Left lung (tissue), 10 donors: ENCODE data around the gene SPIN1. TPM values are rescaled to one million over a fixed set of nuclear protein-coding genes. Genes with fewer than 3 reads are reported as not detected.

Experiments used
- ATAC-seq: fragments of 200-7000 bp; cut with Tn5 transposase; one replicate; pipeline ENCODE4 v1.9.1; 2020; ENCODE audit warnings: moderate library complexity
- DNase-seq, 4 donors: peaks; one replicate each; pipeline ENCODE4 v3.0.0-alpha.2; 2013 to 2020
- H3K27ac ChIP-seq, 2 donors: fragments of 200-600 bp; sonication (generic) in 1 of 2; one replicate each; pipeline versions ENCODE4 v1.5.0 to v1.8.0; 2020 to 2021
- H3K27me3 ChIP-seq, 2 donors: fragments of 200-600 bp; sonication (generic) in 1 of 2; one replicate each; pipeline versions ENCODE4 v1.5.0 to v1.8.0; 2020 to 2021
- H3K36me3 ChIP-seq, 2 donors: fragments of 200-600 bp; sonication (generic) in 1 of 2; one replicate each; pipeline versions ENCODE4 v1.5.0 to v1.8.0; 2020 to 2021
- H3K4me1 ChIP-seq, 2 donors: fragments of 200-600 bp; one replicate each; pipeline ENCODE4 v1.8.0; 2021
- H3K4me3 ChIP-seq, 2 donors: fragments of 200-600 bp; sonication (generic) in 1 of 2; one replicate each; pipeline versions ENCODE4 v1.5.0 to v1.8.0; 2020 to 2021; ENCODE audit warnings: mild to moderate bottlenecking in 1 of 2
- H3K9me3 ChIP-seq, 2 donors: fragments of 200-600 bp; sonication (generic) in 1 of 2; one replicate each; pipeline versions ENCODE4 v1.5.0 to v1.8.0; 2020 to 2021
- intact Hi-C, 2 donors: fragments of 100-400 bp; cut with DNase I; formaldehyde crosslinking; loops; one replicate each; pipeline versions ENCODE4 v1.11.2 to v1.14.2; 2022
- polyA plus RNA-seq, 6 donors: library from polyadenylated mRNA; unstranded; fragments of 120-200 nt; gene quantifications; one replicate each; pipeline ENCODE4 v1.2.1, GENCODE V29; 2013; ENCODE audit not compliant: insufficient read length in 6 of 6
- total RNA-seq, 2 donors: library from RNA; stranded (reverse); fragmentation: NEBNext Ultra II Directional; extraction: Animal tissue kit (Norgen Biotek cat#: 25700); gene quantifications; one replicate each; pipeline ENCODE4 v1.2.1, GENCODE V29; 2021
- TF ChIP-seq, protein P1 (sequence below), 2 donors: fragments of 200-600 bp; sonication (generic) in 1 of 2; IDR thresholded peaks; one replicate each; pipeline versions ENCODE4 v1.5.0 to v1.8.0; 2021; ENCODE audit warnings: antibody characterized with exemption in 2 of 2
- donor health status: DM: no; HTN: yes; CAD: no.
- donor health status: DM: no; HTN: no; CAD: no.

The SPIN1 gene
- total and polyA plus RNA-seq, 8 donors: 56.1 to 171 (median 152) TPM

DNA sequence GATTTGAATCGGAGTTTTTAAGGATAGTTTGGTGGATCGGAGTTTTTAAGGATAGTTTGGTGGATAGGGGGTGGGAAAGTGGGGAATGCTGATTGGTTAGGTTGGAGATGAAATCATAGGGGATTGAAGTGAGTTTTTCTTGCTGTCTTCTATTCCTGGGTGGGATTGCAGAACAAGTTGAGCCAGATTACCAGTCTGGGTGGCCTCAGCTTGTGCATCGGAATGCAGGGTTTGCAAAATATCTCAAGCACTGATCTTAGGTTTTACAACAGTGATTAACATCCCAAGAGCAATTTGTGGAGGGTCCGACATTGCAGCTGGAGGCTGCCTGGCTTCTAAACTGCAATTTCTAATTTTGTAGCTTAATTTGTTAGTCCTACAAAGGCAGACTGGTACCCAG is 123.7 kb downstream of the SPIN1 start:
- no peaks in the 10 kb centered on the region for H3K4me1 ChIP-seq
- H3K27me3 ChIP-seq: no peaks in the 10 kb centered on the region
- ATAC-seq: no peak
- no peaks in the 10 kb centered on the region for H3K36me3 ChIP-seq
- intact Hi-C loops: no loop called here
- TF ChIP-seq, protein P1, sequence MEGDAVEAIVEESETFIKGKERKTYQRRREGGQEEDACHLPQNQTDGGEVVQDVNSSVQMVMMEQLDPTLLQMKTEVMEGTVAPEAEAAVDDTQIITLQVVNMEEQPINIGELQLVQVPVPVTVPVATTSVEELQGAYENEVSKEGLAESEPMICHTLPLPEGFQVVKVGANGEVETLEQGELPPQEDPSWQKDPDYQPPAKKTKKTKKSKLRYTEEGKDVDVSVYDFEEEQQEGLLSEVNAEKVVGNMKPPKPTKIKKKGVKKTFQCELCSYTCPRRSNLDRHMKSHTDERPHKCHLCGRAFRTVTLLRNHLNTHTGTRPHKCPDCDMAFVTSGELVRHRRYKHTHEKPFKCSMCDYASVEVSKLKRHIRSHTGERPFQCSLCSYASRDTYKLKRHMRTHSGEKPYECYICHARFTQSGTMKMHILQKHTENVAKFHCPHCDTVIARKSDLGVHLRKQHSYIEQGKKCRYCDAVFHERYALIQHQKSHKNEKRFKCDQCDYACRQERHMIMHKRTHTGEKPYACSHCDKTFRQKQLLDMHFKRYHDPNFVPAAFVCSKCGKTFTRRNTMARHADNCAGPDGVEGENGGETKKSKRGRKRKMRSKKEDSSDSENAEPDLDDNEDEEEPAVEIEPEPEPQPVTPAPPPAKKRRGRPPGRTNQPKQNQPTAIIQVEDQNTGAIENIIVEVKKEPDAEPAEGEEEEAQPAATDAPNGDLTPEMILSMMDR (IDR thresholded peaks at IDR 0.05): no peak
- peaks cover 0 to 14% of the 10 kb centered on the region in 2 donors for H3K9me3 ChIP-seq
- DNase-seq: no peak
- no peak overlapping the region for H3K27ac ChIP-seq
- H3K4me3 ChIP-seq: no peak overlapping the region

DNA sequence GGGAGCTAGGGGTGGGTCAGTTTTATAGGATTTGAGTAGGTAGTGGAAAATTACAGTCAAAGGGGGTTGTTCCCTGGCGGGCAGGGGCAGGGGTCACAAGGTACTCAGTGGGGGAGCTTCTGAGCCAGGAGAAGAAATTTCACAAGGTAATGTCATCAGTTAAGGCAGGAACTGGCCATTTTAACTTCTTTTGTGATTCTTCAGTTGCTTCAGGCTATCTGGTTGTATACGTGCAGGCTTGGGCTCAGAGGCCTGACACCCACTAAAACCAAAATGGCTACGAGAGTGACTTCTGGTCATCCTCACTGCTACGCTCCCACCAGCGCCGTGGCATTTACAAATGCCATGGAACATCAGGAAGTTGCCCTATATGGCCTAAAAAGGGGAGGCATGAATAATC is 126.0 kb downstream of the SPIN1 start:
- TF ChIP-seq, protein P1 (IDR thresholded peaks at IDR 0.05): no peak
- H3K27ac ChIP-seq: no peak overlapping the region
- DNase-seq: no peak
- intact Hi-C loops: no loop called here
- no peaks in the 10 kb centered on the region for H3K36me3 ChIP-seq
- ATAC-seq: no peak
- no peaks in the 10 kb centered on the region for H3K4me1 ChIP-seq
- no peak overlapping the region for H3K4me3 ChIP-seq
- H3K27me3 ChIP-seq: peaks cover 0 to 1% of the 10 kb centered on the region in 2 donors
- H3K9me3 ChIP-seq: peaks cover 0 to 7% of the 10 kb centered on the region in 2 donors

DNA sequence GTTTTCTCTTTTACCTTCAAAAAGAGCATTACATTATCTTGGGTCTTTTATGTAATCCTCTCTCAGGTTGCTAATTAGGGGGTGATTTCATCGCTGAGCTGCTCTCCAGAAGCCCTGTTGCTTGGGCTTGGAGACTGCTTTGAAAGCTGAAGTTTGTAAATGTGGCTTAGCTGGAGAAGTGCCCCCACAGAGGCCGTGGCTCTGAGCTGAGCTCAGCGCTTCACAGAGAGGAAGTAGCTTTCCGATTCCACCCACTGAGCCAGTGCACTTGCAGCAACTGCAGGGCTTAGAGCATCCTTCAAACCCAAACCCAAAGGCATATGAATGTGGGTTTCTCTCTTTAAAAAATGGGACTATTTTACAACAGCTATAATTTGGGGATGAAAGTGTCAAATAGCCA is 133.1 kb downstream of the SPIN1 start:
- DNase-seq (no peak), ATAC-seq (peak; percentile 44)
- no peak overlapping the region for H3K4me3 ChIP-seq
- H3K27me3 ChIP-seq: peaks cover 0 to 13% of the 10 kb centered on the region in 2 donors
- H3K4me1 ChIP-seq: no peaks in the 10 kb centered on the region
- H3K27ac ChIP-seq: no peak overlapping the region
- TF ChIP-seq, protein P1 (IDR thresholded peaks at IDR 0.05): no peak
- H3K36me3 ChIP-seq: no peaks in the 10 kb centered on the region
- H3K9me3 ChIP-seq: no peaks in the 10 kb centered on the region
- intact Hi-C loops: no loop called here

- no peaks in the 10 kb centered on the region for H3K4me1 ChIP-seq
- H3K36me3 ChIP-seq: no peaks in the 10 kb centered on the region
- H3K9me3 ChIP-seq: no peaks in the 10 kb centered on the region
- no peak for ATAC-seq
- TF ChIP-seq, protein P1 (IDR thresholded peaks at IDR 0.05): no peak
- no peak overlapping the region for H3K27ac ChIP-seq
- intact Hi-C loops: no loop called here
- H3K27me3 ChIP-seq: peaks cover 0 to 13% of the 10 kb centered on the region in 2 donors
- no peak overlapping the region for H3K4me3 ChIP-seq
- DNase-seq: no peak
These were observed 134.1 kb downstream of the SPIN1 start for GRCh38 chr9:88522360-88522759.

- Histone ChIP-seq H3K4me3 (no peak overlapping the region), H3K9me3 (no peaks in the 10 kb centered on the region), H3K27ac (no peak overlapping the region), H3K36me3 (no peaks in the 10 kb centered on the region), H3K4me1 (no peaks in the 10 kb centered on the region), H3K27me3 (peaks cover 0 to 13% of the 10 kb centered on the region in 2 donors)
- TF ChIP-seq, protein P1 (IDR thresholded peaks at IDR 0.05): no peak
- intact Hi-C loops: no loop called here
- ATAC-seq (no peak), DNase-seq (no peak)
These were observed 134.8 kb downstream of the SPIN1 start for GRCh38 chr9:88523056-88523455.
